NB4 (cell line): Measurements from ENCODE around the gene TCERG1L.

ENCODE experiments used
- CTCF ChIP-seq: IDR thresholded peaks from one replicate; pipeline ENCODE4 v1.5.1; 2012; ENCODE audit warnings: low read depth, low read length
- MYC ChIP-seq: IDR thresholded peaks from 2 replicates; pipeline ENCODE4 v1.6.1; 2011; ENCODE audit warnings: low read depth, low read length
- POLR2A ChIP-seq: IDR thresholded peaks from 2 replicates; pipeline ENCODE4 v1.6.1; 2011; ENCODE audit warnings: mild to moderate bottlenecking; ENCODE audit not compliant: insufficient read length; ENCODE audit errors: extremely low read depth
- TF ChIP-seq, protein P1 (sequence below): IDR thresholded peaks from 2 replicates; pipeline ENCODE4 v1.6.1; 2011; ENCODE audit warnings: low read depth, low read length

DNA sequence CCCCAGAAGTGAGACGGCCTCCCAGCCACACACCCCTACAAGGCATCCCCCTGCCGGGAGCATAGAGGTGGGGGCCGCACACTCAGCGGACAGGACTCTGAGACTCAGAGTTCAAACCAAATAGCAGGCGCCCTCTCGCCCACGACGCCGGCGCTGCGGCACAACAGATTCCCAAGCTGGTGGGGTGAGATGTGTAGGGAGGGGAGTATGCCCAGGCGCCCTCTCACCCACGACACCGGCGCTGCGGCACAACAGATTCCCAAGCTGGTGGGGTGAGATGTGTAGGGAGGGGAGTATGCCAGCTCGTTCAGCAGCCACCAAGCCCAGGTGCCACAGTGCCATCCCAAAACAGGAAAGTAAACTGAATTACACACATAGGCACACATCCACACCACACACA is 64.7 kb downstream of the TCERG1L start:
- no peak for TF ChIP-seq CTCF
- TF ChIP-seq POLR2A, result no peak
- TF ChIP-seq MYC, result no peak
- TF ChIP-seq, protein P1, sequence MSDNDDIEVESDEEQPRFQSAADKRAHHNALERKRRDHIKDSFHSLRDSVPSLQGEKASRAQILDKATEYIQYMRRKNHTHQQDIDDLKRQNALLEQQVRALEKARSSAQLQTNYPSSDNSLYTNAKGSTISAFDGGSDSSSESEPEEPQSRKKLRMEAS, result no peak
